WI38 (cell line): ENCODE measurements around the gene COMMD10.

ENCODE experiments used
- H3K4me3 ChIP-seq: 2 replicates; pipeline ENCODE4 v1.5.1; 2011; ENCODE audit warnings: low read depth, mild to moderate bottlenecking, control low read depth, low read length
- TF ChIP-seq, protein P1 (sequence below): IDR thresholded peaks from 2 replicates; pipeline ENCODE4 v1.5.1; 2012; ENCODE audit warnings: low read depth, mild to moderate bottlenecking, control low read depth, low read length

Gene COMMD10

DNA sequence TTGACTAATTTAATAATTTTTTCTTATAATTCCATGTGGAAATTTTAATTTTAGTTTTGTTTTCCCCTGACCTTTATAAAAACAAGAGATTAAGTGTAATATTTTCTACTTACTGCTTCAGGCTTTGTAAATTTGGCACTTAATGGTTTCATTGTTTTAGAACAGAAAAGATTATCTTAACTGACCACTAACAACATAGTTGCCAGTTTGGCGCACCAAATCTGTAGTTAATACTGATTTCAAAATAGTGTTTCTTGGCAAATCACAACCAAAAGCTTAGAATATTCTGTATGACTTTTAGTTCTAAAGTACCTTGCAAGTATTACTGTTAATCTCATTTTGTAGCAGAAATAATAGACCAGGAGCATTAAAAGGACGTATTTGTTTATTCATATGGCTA is 124.3 kb downstream of the COMMD10 start:
- no peak overlapping the region for H3K4me3 ChIP-seq
- TF ChIP-seq, protein P1, sequence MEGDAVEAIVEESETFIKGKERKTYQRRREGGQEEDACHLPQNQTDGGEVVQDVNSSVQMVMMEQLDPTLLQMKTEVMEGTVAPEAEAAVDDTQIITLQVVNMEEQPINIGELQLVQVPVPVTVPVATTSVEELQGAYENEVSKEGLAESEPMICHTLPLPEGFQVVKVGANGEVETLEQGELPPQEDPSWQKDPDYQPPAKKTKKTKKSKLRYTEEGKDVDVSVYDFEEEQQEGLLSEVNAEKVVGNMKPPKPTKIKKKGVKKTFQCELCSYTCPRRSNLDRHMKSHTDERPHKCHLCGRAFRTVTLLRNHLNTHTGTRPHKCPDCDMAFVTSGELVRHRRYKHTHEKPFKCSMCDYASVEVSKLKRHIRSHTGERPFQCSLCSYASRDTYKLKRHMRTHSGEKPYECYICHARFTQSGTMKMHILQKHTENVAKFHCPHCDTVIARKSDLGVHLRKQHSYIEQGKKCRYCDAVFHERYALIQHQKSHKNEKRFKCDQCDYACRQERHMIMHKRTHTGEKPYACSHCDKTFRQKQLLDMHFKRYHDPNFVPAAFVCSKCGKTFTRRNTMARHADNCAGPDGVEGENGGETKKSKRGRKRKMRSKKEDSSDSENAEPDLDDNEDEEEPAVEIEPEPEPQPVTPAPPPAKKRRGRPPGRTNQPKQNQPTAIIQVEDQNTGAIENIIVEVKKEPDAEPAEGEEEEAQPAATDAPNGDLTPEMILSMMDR: no peak

DNA sequence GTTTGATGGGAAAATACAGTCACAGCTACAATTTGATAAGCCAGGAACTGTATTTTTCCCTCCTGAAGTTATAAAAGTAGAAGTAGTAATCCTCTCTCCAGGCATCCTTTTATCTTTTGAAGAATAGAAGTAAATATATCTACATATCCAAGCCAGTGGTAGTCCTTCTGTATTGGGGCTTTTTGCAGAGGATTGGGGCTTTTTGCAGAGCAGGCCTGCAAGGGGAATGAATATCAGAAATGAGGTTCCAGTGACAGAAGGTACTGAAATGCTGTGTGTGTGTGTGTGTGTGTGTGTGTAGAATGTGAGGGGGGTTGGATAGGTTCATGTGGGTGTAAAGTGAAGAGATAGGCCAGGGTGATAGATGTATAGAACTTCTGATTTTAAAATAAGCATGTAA is 127.4 kb downstream of the COMMD10 start:
- TF ChIP-seq, protein P1: no peak
- no peak overlapping the region for H3K4me3 ChIP-seq

DNA sequence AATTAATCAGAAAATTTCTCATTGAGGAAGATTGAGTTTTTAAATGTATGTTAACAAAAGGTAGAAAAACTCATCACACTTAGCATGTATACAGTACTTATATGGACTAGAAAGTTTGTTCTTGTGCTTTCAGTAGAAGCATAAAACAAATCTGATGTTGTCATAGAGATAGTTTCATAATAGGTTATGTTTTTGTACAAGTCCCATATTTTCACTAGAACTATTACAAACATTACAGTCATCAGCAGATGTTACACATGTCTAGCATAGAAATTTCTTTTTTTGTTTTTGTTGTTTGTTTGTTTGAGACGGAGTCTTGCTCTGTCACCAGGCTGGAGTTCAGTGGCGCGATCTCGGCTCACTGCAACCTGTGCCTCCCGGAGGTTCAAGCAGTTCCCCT is 131.4 kb downstream of the COMMD10 start:
- TF ChIP-seq, protein P1: no peak
- no peak overlapping the region for H3K4me3 ChIP-seq

DNA sequence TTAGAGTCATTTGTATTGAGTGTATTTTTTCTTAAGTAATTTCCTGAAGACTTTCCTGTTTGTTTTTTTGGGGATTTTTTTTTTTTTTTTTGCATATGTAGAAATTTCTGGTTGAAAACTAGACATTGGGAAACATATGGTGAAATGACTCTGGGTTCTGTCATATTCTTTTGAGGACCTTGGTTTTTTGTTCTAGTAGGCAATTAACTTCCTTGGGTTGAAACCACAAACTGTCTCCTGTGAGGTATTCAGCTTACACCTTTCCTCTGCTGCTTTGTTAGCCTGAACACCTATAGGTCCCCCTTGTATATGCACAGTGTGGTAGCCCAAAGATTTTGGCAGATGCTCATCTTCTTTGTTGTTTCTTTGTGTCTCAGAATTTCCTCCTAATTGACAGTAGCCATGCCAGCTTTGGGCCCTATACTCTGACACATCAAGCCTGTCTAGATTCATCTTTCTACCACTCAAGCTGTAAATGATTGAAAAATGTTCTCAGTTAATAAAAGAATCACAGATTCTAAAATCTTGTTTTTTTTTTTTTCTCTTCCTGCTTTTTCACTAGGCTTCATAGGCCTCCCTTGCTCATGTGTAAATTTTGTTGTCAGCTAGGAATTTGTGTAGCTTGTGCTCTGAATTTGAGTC is 140.6 kb downstream of the COMMD10 start:
- TF ChIP-seq, protein P1: no peak
- no peak overlapping the region for H3K4me3 ChIP-seq

DNA sequence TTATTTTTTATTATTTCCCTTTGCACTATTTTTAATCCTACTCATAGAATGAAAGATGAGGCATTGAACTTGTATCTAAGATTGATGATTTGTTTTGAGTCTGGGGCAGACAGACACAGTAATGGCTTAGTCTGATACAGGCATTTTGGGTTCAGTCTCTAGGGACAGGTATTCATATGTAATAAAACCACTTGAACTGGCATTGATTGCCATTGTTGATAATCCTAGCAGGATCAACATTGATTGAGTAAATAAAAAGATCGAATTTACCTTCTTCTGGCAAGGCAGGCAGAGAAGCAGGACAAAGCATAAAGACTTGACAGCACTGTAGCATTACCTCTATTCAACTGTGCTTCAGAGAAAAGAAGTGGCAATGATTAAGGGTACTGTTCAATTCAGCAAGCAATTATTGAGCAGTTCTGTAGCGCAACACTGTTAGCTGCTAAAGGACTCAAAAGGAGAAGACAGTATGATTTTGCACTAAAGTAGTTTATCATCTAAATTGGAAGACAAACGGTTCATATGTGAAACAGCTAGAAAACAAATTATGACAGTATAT is 144.4 kb downstream of the COMMD10 start:
- TF ChIP-seq, protein P1: no peak
- H3K4me3 ChIP-seq: no peak overlapping the region

DNA sequence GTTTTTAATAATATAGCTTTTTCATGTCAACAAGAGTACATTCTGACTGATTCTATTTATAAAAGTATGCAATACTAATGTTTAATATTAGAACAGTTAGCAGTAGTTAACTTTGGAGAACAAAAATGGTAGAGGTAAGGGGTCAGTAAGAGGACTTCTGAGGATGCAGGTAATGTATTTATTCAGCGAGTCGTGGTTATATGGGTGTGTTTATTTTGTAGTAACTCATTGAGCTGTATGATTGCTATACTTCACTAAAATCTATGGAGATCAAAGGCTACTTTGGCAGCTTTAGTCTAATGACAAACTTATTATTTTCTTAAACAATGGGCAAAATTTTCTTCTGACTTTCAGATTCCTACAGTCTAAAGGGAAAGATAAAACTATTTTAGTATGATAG is 146.5 kb downstream of the COMMD10 start:
- TF ChIP-seq, protein P1: no peak
- H3K4me3 ChIP-seq: no peak overlapping the region

DNA sequence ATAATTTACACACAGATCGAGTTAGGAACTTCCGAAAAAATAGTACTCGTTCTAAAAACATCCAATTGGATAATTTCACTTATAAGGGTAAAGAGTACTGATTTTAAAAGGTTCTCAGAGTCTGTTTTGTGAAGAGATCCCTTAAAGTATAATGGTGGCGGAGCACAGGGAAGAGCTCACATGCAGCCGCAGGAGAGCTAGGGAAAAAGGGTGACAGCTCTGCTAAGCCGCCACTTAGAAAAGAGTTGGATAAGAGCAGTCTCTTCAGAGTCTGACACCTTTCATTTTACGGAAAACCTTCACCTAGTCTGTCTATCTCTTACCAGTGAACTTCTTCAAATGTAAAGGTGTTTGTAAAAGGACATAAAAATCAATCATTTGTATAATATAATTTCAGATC is 149.9 kb downstream of the COMMD10 start:
- TF ChIP-seq, protein P1: no peak
- H3K4me3 ChIP-seq: no peak overlapping the region
